Body of pancreas (tissue), 4 donors: ENCODE data around the gene CARD6. TPM values are rescaled to one million over a fixed set of nuclear protein-coding genes. Genes with fewer than 3 reads are reported as not detected.

Experiments
- ATAC-seq: fragments of 150-250 bp; one replicate; pipeline ENCODE4 v1.9.1; 2016
- DNase-seq, 4 donors: peaks; one replicate each; pipeline ENCODE4 v3.0.0-alpha.2; 2019
- H3K27ac ChIP-seq, 4 donors: fragments of 200-600 bp; sonication (generic); 1 replicate in 3 of 4; 2 replicates in 1 of 4; pipeline versions ENCODE4 v1.5.1 to v1.6.1; 2016 to 2019; ENCODE audit warnings: mild to moderate bottlenecking in 1 of 4, mixed read lengths in 1 of 4, moderate library complexity in 1 of 4
- H3K27me3 ChIP-seq, 2 donors: fragments of 200-600 bp; sonication (generic); one replicate each; pipeline ENCODE4 v1.6.0; 2016; ENCODE audit warnings: mild to moderate bottlenecking in 1 of 2
- H3K36me3 ChIP-seq, 2 donors: fragments of 200-600 bp; sonication (generic); replicated peaks in 1 of 2; 2 replicates each; pipeline ENCODE4 v1.5.1; 2016; ENCODE audit warnings: low read depth in 2 of 2; ENCODE audit not compliant: insufficient read depth in 1 of 2
- H3K4me1 ChIP-seq: fragments of 200-600 bp; sonication (generic); one replicate; pipeline ENCODE4 v1.6.0; 2016
- H3K4me3 ChIP-seq, 2 donors: fragments of 200-600 bp; sonication (generic); 1 replicate in 1 of 2; 2 replicates in 1 of 2; pipeline ENCODE4 v1.5.1; 2016 to 2019
- H3K9me3 ChIP-seq, 3 donors: fragments of 200-600 bp; sonication (generic); 1 replicate in 2 of 3; 2 replicates in 1 of 3; pipeline ENCODE4 v1.5.1; 2016
- POLR2A ChIP-seq, 3 donors: fragments of 450-650 bp; IDR thresholded peaks; one replicate each; pipeline ENCODE4 v1.6.1; 2016; ENCODE audit warnings: antibody characterized with exemption in 3 of 3, mild to moderate bottlenecking in 2 of 3
- WGBS, 2 donors: methylation state at CpG; one replicate each; pipeline ENCODE4 v1.1.5; 2017; 5-methylcytosine and 5-hydroxymethylcytosine counted together
- intact Hi-C: fragments of 100-400 bp; cut with DNase I; formaldehyde crosslinking; loops from one replicate; pipeline ENCODE4 v1.15.1; 2023
- total RNA-seq, 2 donors: library from RNA; depleted of rRNA; stranded (reverse); fragments of >200 nt; gene quantifications; one replicate each; pipeline ENCODE4 v1.1.0, GENCODE V29; 2016
- TF ChIP-seq, protein P1 (sequence below), 7 experiments: fragments of 450-650 bp in 4 of 7; fragments of 200-600 bp in 3 of 7; sonication (generic) in 3 of 7; IDR thresholded peaks; one replicate each; pipeline ENCODE4 v1.5.1; 2016 to 2019; ENCODE audit warnings: antibody characterized with exemption in 7 of 7

CARD6 gene
- total RNA-seq, 2 donors from 2014 or later = 5.4 to 5.6 TPM

GRCh38 chr5:40826489-40827187 lies 14.5 kb upstream of the CARD6 start:
- intact Hi-C loops = no loop called here
- H3K9me3 ChIP-seq = no peaks in the 10 kb centered on the region
- TF ChIP-seq, protein P1, sequence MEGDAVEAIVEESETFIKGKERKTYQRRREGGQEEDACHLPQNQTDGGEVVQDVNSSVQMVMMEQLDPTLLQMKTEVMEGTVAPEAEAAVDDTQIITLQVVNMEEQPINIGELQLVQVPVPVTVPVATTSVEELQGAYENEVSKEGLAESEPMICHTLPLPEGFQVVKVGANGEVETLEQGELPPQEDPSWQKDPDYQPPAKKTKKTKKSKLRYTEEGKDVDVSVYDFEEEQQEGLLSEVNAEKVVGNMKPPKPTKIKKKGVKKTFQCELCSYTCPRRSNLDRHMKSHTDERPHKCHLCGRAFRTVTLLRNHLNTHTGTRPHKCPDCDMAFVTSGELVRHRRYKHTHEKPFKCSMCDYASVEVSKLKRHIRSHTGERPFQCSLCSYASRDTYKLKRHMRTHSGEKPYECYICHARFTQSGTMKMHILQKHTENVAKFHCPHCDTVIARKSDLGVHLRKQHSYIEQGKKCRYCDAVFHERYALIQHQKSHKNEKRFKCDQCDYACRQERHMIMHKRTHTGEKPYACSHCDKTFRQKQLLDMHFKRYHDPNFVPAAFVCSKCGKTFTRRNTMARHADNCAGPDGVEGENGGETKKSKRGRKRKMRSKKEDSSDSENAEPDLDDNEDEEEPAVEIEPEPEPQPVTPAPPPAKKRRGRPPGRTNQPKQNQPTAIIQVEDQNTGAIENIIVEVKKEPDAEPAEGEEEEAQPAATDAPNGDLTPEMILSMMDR (IDR thresholded peaks at IDR 0.05) = no peak
- TF ChIP-seq POLR2A (IDR thresholded peaks at IDR 0.05) = no peak
- no peaks in the 10 kb centered on the region for H3K4me1 ChIP-seq
- no peak overlapping the region for H3K4me3 ChIP-seq
- H3K36me3 ChIP-seq = peaks cover 0 to 26% of the 10 kb centered on the region in 2 donors
- 89 to 94% methylated on average over 5 of the region's 5 CpGs for WGBS, 2 donors
- no peak overlapping the region for H3K27ac ChIP-seq
- ATAC-seq = no peak
- H3K27me3 ChIP-seq = no peaks in the 10 kb centered on the region
- DNase-seq = no peak

- peaks cover 0 to 30% of the 10 kb centered on the region in 2 donors for H3K36me3 ChIP-seq
- no peak overlapping the region for H3K27ac ChIP-seq
- no peak for DNase-seq
- TF ChIP-seq POLR2A (IDR thresholded peaks at IDR 0.05) = no peak
- TF ChIP-seq, protein P1 (IDR thresholded peaks at IDR 0.05) = no peak
- H3K4me3 ChIP-seq = no peak overlapping the region
- intact Hi-C loops = no loop called here
- 89% methylated on average over 14 of the region's 14 CpGs for WGBS, 2 donors
- H3K4me1 ChIP-seq = peaks cover 6% of the 10 kb centered on the region
- no peaks in the 10 kb centered on the region for H3K9me3 ChIP-seq
- H3K27me3 ChIP-seq = no peaks in the 10 kb centered on the region
- ATAC-seq = no peak
Measured at GRCh38 chr5:40827188-40827977, 13.8 kb upstream of the CARD6 start.

DNA sequence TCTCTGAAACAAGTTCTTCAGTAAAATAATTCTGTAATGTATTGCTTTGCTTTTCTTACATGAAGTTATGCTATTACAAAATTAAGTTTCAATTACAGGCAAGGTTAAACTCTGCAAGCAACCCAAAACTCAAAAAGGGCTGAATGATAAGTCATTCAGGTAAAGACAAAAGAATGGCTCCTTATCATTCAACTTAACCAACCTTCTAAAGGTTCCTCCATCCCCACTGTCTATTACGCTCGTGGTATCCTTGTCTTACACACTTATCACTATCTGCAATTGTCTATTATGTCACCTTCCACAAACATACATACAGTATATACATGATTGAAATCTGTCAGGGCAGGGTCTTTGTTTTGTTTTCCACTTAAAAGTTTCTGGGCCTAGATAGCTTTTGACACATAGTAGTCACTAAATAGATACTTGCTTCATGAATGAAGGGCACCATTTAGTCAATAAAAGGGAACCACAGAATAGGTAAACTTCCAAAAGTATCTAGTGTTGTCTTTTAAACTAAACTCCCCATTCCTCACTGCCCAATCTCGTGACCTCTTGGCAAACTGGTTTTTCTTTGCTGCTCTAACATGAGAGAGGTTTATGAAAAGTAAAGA lies 13.0 kb upstream of the CARD6 start:
- no peak for DNase-seq
- no peak for TF ChIP-seq POLR2A (IDR thresholded peaks at IDR 0.05)
- TF ChIP-seq, protein P1 (IDR thresholded peaks at IDR 0.05) = no peak
- no peak for ATAC-seq
- peaks cover 14% of the 10 kb centered on the region for H3K4me1 ChIP-seq
- WGBS, 2 donors = 82 to 86% methylated on average over 3 of the region's 3 CpGs
- H3K27ac ChIP-seq = no peak overlapping the region
- H3K4me3 ChIP-seq = no peak overlapping the region
- H3K36me3 ChIP-seq = peaks cover 0 to 31% of the 10 kb centered on the region in 2 donors
- H3K27me3 ChIP-seq = no peaks in the 10 kb centered on the region
- intact Hi-C loops = no loop called here
- H3K9me3 ChIP-seq = no peaks in the 10 kb centered on the region

- intact Hi-C loops = no loop called here
- ATAC-seq (no peak), DNase-seq (no peak)
- Histone ChIP-seq H3K27me3 (no peaks in the 10 kb centered on the region), H3K27ac (no peak overlapping the region), H3K4me1 (peaks cover 22% of the 10 kb centered on the region), H3K9me3 (no peaks in the 10 kb centered on the region), H3K4me3 (no peak overlapping the region), H3K36me3 (peaks cover 0 to 31% of the 10 kb centered on the region in 2 donors)
- no peak for TF ChIP-seq POLR2A (IDR thresholded peaks at IDR 0.05)
- TF ChIP-seq, protein P1 (IDR thresholded peaks at IDR 0.05) = no peak
- 92 to 96% methylated on average over 3 of the region's 3 CpGs for WGBS, 2 donors
Measured at GRCh38 chr5:40828690-40829661, 12.2 kb upstream of the CARD6 start.
